ENCODE measurements around the gene INIP. TPM values are rescaled to one million over a fixed set of nuclear protein-coding genes. Genes with fewer than 3 reads are reported as not detected.
A peak's percentile ranks its signal among the peaks of the same experiment; 100 is the strongest.

Gene INIP
- 20.0 and 22.3 TPM in 2 replicates for total RNA-seq

GRCh38 chr9:112717661-112718331, at the start of gene INIP:
Gene INIP, minus strand, starts transcription at chr9:112718117. Its CDS starts 1,632 bp downstream, at chr9:112716485.
- DNase-seq (ENCODE audit: extremely low read depth, low read depth, low spot score), result peak; percentile 71

- DNase-seq (ENCODE audit: extremely low read depth, low read depth, low spot score), result no peak
Observed at GRCh38 chr9:112765281-112765680, 47.4 kb upstream of the INIP start.

- no peak for DNase-seq (ENCODE audit: extremely low read depth, low read depth, low spot score)
Observed at GRCh38 chr9:112764837-112765236, 46.9 kb upstream of the INIP start.

GRCh38 chr9:112764344-112764743, 46.4 kb upstream of the INIP start:
- no peak for DNase-seq (ENCODE audit: extremely low read depth, low read depth, low spot score)

- no peak for DNase-seq (ENCODE audit: extremely low read depth, low read depth, low spot score)
Observed at GRCh38 chr9:112762726-112763518, 45.0 kb upstream of the INIP start.

- no peak for DNase-seq (ENCODE audit: extremely low read depth, low read depth, low spot score)
Observed at GRCh38 chr9:112761912-112762655, 44.2 kb upstream of the INIP start.

GRCh38 chr9:112760821-112761220, 42.9 kb upstream of the INIP start:
- DNase-seq (ENCODE audit: extremely low read depth, low read depth, low spot score), result no peak

- no peak for DNase-seq (ENCODE audit: extremely low read depth, low read depth, low spot score)
Observed at GRCh38 chr9:112757940-112758339, 40.0 kb upstream of the INIP start.

- no peak for DNase-seq (ENCODE audit: extremely low read depth, low read depth, low spot score)
Observed at GRCh38 chr9:112757282-112757883, 39.5 kb upstream of the INIP start.

GRCh38 chr9:112755675-112756074, 37.8 kb upstream of the INIP start:
- no peak for DNase-seq (ENCODE audit: extremely low read depth, low read depth, low spot score)

- DNase-seq (ENCODE audit: extremely low read depth, low read depth, low spot score), result no peak
Observed at GRCh38 chr9:112755016-112755427, 37.1 kb upstream of the INIP start.

GRCh38 chr9:112754578-112754977, 36.7 kb upstream of the INIP start:
- DNase-seq (ENCODE audit: extremely low read depth, low read depth, low spot score), result no peak

- DNase-seq (ENCODE audit: extremely low read depth, low read depth, low spot score), result no peak
Observed at GRCh38 chr9:112753725-112754124, 35.8 kb upstream of the INIP start.

GRCh38 chr9:112752334-112753125, 34.6 kb upstream of the INIP start:
- DNase-seq (ENCODE audit: extremely low read depth, low read depth, low spot score), result no peak

- DNase-seq (ENCODE audit: extremely low read depth, low read depth, low spot score), result no peak
Observed at GRCh38 chr9:112751056-112751795, 33.3 kb upstream of the INIP start.

- no peak for DNase-seq (ENCODE audit: extremely low read depth, low read depth, low spot score)
Observed at GRCh38 chr9:112750764-112751055, 32.8 kb upstream of the INIP start.

GRCh38 chr9:112750016-112750763, 32.3 kb upstream of the INIP start, which contains the start of gene SNX30:
Gene SNX30, plus strand, starts transcription at chr9:112750760. Its CDS starts 242 bp downstream, at chr9:112751002.
- DNase-seq (ENCODE audit: extremely low read depth, low read depth, low spot score), result no peak

GRCh38 chr9:112747094-112747493, 29.2 kb upstream of the INIP start:
- DNase-seq (ENCODE audit: extremely low read depth, low read depth, low spot score), result no peak

- DNase-seq (ENCODE audit: extremely low read depth, low read depth, low spot score), result no peak
Observed at GRCh38 chr9:112744177-112744576, 26.3 kb upstream of the INIP start.
